Measurements from ENCODE around the gene C1QTNF5.

GRCh38 chr11:119303227-119303718 lies 37.4 kb downstream of the C1QTNF5 start:
- no peak for TF ChIP-seq CTCF (IDR thresholded peaks at IDR 0.05)
- no peak for TF ChIP-seq POLR2A (IDR thresholded peaks at IDR 0.05)
